Activated naive CD8-positive, alpha-beta T cell treated with anti-CD3 and anti-CD28 coated beads, Interleukin-2, amount 50 U/mL, for 16 hours (primary cell): Measurements from ENCODE around the gene PTGS2.

Experiments used
- DNase-seq: peaks from one replicate; pipeline ENCODE4 v3.0.0-alpha.2; 2020; ENCODE audit warnings: low read depth, low spot score

PTGS2 gene

GRCh38 chr1:186680245-186681061, at the start of gene PTGS2:
PTGS2 (minus strand) TSS chr1:186680423; CDS start chr1:186680290, 133 bp downstream.
- DNase-seq, result no peak

GRCh38 chr1:186722711-186723309, 42.6 kb upstream of the PTGS2 start:
- DNase-seq, result no peak

GRCh38 chr1:186717286-186717685, 37.1 kb upstream of the PTGS2 start:
- no peak for DNase-seq

GRCh38 chr1:186715887-186716809, 35.9 kb upstream of the PTGS2 start:
- DNase-seq, result no peak

GRCh38 chr1:186710696-186711095, 30.5 kb upstream of the PTGS2 start:
- no peak for DNase-seq

- DNase-seq, result no peak
These were observed 28.5 kb upstream of the PTGS2 start for GRCh38 chr1:186708694-186709097.

- no peak for DNase-seq
These were observed 23.1 kb upstream of the PTGS2 start for GRCh38 chr1:186703209-186703766.

GRCh38 chr1:186700722-186701121, 20.5 kb upstream of the PTGS2 start:
- DNase-seq, result no peak

- DNase-seq, result no peak
These were observed 19.3 kb upstream of the PTGS2 start for GRCh38 chr1:186699519-186699918.

- DNase-seq, result no peak
These were observed 9.7 kb upstream of the PTGS2 start for GRCh38 chr1:186689907-186690306.

- no peak for DNase-seq
These were observed 9.2 kb upstream of the PTGS2 start for GRCh38 chr1:186689376-186689775.

- no peak for DNase-seq
These were observed 3.6 kb upstream of the PTGS2 start for GRCh38 chr1:186683652-186684410.

GRCh38 chr1:186682736-186683135, 2.5 kb upstream of the PTGS2 start:
- no peak for DNase-seq

GRCh38 chr1:186681801-186682200, 1.6 kb upstream of the PTGS2 start:
- DNase-seq, result no peak

- no peak for DNase-seq
These were observed 898 bp upstream of the PTGS2 start for GRCh38 chr1:186681121-186681520.

GRCh38 chr1:186679924-186680244, 339 bp downstream of the PTGS2 start:
- DNase-seq, result no peak

GRCh38 chr1:186678155-186678554, 2.1 kb downstream of the PTGS2 start:
- no peak for DNase-seq

- no peak for DNase-seq
These were observed 7.6 kb downstream of the PTGS2 start for GRCh38 chr1:186672596-186672995.

GRCh38 chr1:186672131-186672530, 8.1 kb downstream of the PTGS2 start:
- DNase-seq, result no peak

GRCh38 chr1:186671136-186671825, 8.9 kb downstream of the PTGS2 start:
- no peak for DNase-seq
